Activated T-helper 1 cell treated with anti-CD3 and anti-CD28 coated beads, Interleukin-12 subunit alpha, Interleukin-12 subunit beta, Interleukin-2, Interleukin-4 antibody, amounts not matched to agents 30 ng/mL and 10 ng/mL and 1 ng/mL, durations not matched to agents 14 hours and 24 hours and 36 hours (primary cell): ENCODE measurements around the gene KIF3A. TPM values are rescaled to one million over a fixed set of nuclear protein-coding genes. Genes with fewer than 3 reads are reported as not detected.

Source experiments
- DNase-seq: peaks from one replicate; pipeline ENCODE4 v3.0.0; 2021; ENCODE audit warnings: low spot score
- H3K27ac Mint-ChIP-seq: one replicate; pipeline ENCODE4 v1.8.0; 2021; ENCODE audit warnings: mild to moderate bottlenecking, mixed read lengths
- H3K27me3 Mint-ChIP-seq: one replicate; pipeline ENCODE4 v1.8.0; 2022; ENCODE audit warnings: mild to moderate bottlenecking, moderate library complexity, mixed read lengths; ENCODE audit not compliant: insufficient read depth
- H3K36me3 Mint-ChIP-seq: one replicate; pipeline ENCODE4 v1.8.0; 2021; ENCODE audit warnings: low read depth, mixed read lengths
- H3K4me1 Mint-ChIP-seq: one replicate; pipeline ENCODE4 v1.8.0; 2021; ENCODE audit warnings: low read depth, mixed read lengths
- H3K4me3 Mint-ChIP-seq: one replicate; pipeline ENCODE4 v1.8.0; 2021; ENCODE audit warnings: mild to moderate bottlenecking, moderate library complexity, mixed read lengths
- H3K9me3 Mint-ChIP-seq: one replicate; pipeline ENCODE4 v1.8.0; 2021; ENCODE audit warnings: mixed read lengths
- intact Hi-C: fragments of 100-400 bp; cut with micrococcal nuclease; formaldehyde crosslinking; loops from one replicate; pipeline ENCODE4 v1.15.1; 2024
- total RNA-seq: library from RNA; stranded (reverse); gene quantifications from 2 replicates; pipeline ENCODE4 v1.2.3, GENCODE V29; 2022

The KIF3A gene
- 58.5 and 66.9 TPM in 2 replicates for total RNA-seq

DNA sequence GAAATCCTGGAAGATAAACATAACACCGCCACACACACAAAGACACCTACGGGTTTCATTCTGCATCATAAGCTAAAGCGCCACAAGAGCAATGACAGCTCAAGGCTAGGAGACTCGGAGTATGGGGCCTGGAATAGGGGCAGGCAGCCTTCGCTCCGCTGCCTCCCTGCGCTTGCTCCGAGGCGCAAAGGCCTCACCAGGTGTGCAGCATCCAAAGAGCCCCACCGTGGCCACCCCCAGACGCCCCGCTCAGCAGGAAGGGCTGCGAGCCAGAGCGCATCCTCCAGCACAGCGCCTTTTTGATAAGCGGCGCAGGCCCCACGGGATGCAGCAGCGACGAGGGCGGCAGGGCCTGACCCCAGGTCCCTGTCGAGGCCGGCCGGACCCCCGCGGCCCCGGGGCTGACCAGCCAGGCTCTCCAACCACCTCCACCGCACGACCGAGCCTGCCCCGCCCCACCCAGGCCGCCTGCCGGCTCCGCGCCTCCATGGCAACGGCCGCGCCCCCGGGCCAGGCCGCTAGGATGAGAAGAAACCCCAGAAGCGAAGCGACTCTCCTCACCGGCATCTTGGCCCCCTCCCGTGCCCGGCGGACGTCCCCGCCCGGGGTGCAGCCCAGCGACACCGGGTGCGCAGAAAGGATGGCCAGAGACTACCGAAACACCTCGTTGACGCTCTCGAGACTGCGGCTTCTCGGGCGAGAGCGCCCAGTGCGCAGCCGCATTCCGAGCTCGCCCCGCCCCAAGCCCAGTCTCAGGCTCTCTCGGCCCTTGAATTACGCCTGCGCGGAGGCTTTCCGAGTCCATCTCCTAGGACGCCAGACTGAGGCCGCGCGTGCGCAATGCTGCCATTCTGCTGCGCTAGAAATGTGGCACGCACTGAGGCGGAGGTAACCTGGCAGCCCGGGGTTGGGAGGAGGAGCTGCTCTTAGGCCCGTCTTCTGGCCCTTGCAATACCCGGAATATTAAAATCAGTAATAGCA is at the start of gene KIF3A:
KIF3A (minus strand) TSS at position 694 of the 981 bp plus-strand sequence; CDS start at position 567, 127 bp downstream.
- intact Hi-C loops = loop anchor here (1.0 to 2.0 kb wide), 11 partner anchors 10 to 314 kb away; partner anchors contain the start of genes AFF4, CCNI2, GDF9 and SEPTIN8
- H3K9me3 Mint-ChIP-seq = no peaks in the 10 kb centered on the region
- H3K4me3 Mint-ChIP-seq = peak within 1 kb of the TSS; percentile 87
- H3K27ac Mint-ChIP-seq = peak within 1 kb of the TSS; percentile 93
- peaks cover 10% of the 10 kb centered on the region for H3K27me3 Mint-ChIP-seq
- H3K4me1 Mint-ChIP-seq = peaks cover 55% of the 10 kb centered on the region
- peak; percentile 98 for DNase-seq
- peaks cover 9% of the 10 kb centered on the region for H3K36me3 Mint-ChIP-seq

- H3K4me3 Mint-ChIP-seq = no peak overlapping the region
- peaks cover 23% of the 10 kb centered on the region for H3K27me3 Mint-ChIP-seq
- intact Hi-C loops = no loop called here
- no peaks in the 10 kb centered on the region for H3K9me3 Mint-ChIP-seq
- H3K27ac Mint-ChIP-seq = no peak overlapping the region
- peaks cover 16% of the 10 kb centered on the region for H3K4me1 Mint-ChIP-seq
- no peak for DNase-seq
- no peaks in the 10 kb centered on the region for H3K36me3 Mint-ChIP-seq
Observed at GRCh38 chr5:132787076-132787475, 49.7 kb upstream of the KIF3A start.

GRCh38 chr5:132785864-132786263 is 48.5 kb upstream of the KIF3A start:
- no peak for DNase-seq
- no peaks in the 10 kb centered on the region for H3K36me3 Mint-ChIP-seq
- intact Hi-C loops = no loop called here
- no peak overlapping the region for H3K4me3 Mint-ChIP-seq
- peaks cover 20% of the 10 kb centered on the region for H3K4me1 Mint-ChIP-seq
- H3K27ac Mint-ChIP-seq = no peak overlapping the region
- peaks cover 32% of the 10 kb centered on the region for H3K27me3 Mint-ChIP-seq
- no peaks in the 10 kb centered on the region for H3K9me3 Mint-ChIP-seq

DNA sequence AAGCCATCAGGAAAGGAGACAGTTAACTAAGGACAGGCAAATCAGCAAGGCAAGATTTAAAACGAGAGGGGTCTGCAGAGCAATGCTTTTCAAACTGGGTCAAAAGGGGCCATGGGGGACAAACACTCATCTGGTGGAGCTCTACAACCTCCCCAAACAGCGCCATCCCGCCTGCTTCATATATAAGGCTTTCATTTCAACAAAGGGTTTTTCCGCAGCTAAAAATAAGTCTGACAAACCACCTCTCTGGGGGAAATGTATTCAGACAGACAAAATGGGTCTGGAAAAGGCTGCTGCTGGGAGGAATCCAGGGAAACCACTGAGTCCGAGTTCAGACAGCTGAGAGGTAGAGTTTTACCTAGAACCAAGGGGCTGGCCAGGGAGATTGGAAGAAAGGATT is 48.0 kb upstream of the KIF3A start:
- H3K27ac Mint-ChIP-seq = no peak overlapping the region
- H3K36me3 Mint-ChIP-seq = no peaks in the 10 kb centered on the region
- no peak for DNase-seq
- intact Hi-C loops = no loop called here
- peaks cover 17% of the 10 kb centered on the region for H3K4me1 Mint-ChIP-seq
- no peak overlapping the region for H3K4me3 Mint-ChIP-seq
- H3K9me3 Mint-ChIP-seq = no peaks in the 10 kb centered on the region
- H3K27me3 Mint-ChIP-seq = peaks cover 33% of the 10 kb centered on the region

DNA sequence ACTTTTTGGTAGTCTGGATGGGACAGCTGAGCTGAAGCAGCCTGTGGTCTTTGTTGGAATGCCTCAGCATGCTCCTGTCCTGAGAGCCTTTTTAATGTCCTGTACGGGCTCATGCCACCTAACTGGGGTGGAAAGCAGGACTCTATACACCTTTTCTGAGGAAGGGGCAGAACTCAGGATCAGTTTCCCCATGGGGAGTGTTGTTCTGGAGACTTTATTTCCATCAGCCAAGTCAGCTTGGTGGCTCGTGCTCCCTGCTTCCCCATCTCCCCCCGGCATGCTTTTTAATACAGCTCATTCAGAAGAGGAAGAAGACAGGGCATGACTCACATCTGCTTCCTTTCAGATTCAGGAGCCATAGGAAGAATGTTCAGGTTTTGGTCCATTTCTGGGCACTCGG is 44.8 kb upstream of the KIF3A start:
- DNase-seq = no peak
- Mint-ChIP-seq H3K4me1 (peaks cover 37% of the 10 kb centered on the region), H3K27ac (no peak overlapping the region), H3K9me3 (no peaks in the 10 kb centered on the region), H3K4me3 (no peak overlapping the region), H3K27me3 (peaks cover 49% of the 10 kb centered on the region), H3K36me3 (peaks cover 1% of the 10 kb centered on the region)
- intact Hi-C loops = no loop called here

- intact Hi-C loops = no loop called here
- Mint-ChIP-seq H3K4me1 (peaks cover 39% of the 10 kb centered on the region), H3K27me3 (peaks cover 44% of the 10 kb centered on the region), H3K9me3 (no peaks in the 10 kb centered on the region), H3K4me3 (no peak overlapping the region), H3K27ac (no peak overlapping the region), H3K36me3 (peaks cover 1% of the 10 kb centered on the region)
- no peak for DNase-seq
Observed at GRCh38 chr5:132781029-132781428, 43.7 kb upstream of the KIF3A start.

DNA sequence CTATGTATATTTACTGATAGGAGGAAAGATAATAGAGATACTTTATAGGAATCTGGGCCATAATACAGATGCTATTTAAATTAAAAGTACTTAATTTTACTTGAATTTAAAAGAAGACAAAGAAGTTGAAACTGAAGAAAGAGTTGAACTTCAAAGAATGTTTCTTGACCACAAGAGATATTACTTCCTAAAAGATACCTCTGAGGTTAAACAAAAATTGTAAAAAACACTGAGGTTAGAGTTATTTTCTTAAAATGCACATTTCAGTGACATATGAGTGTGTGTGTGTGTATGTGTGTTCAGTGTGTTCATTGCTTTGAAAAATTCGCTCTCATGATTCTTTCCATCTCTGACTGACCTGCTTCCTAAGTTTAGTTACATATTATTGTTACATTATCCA is 43.2 kb upstream of the KIF3A start:
- intact Hi-C loops = no loop called here
- no peak for DNase-seq
- H3K27ac Mint-ChIP-seq = no peak overlapping the region
- no peak overlapping the region for H3K4me3 Mint-ChIP-seq
- H3K27me3 Mint-ChIP-seq = peaks cover 47% of the 10 kb centered on the region
- no peaks in the 10 kb centered on the region for H3K9me3 Mint-ChIP-seq
- H3K36me3 Mint-ChIP-seq = peaks cover 1% of the 10 kb centered on the region
- H3K4me1 Mint-ChIP-seq = peaks cover 41% of the 10 kb centered on the region

DNA sequence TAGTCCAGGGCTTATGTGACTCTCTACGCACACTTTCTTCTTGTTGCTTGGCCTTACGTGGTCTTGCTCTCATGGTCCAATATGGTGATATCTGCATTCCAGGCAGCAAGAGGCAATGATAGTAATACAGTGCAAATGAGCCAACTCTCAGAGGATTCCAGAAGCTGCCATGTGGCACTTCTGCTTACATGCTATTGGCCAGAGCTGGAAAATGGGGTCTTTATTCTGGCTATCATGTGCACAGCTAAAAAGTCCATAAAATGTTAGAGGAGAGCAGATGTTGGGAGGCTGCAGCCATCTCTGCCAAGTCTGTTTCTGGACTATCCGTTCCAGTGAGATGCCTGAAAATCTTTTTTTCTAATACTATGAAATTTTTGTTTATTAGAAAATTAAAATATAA is 42.6 kb upstream of the KIF3A start:
- Mint-ChIP-seq H3K4me3 (peak overlapping the region; percentile 48), H3K4me1 (peaks cover 41% of the 10 kb centered on the region), H3K27ac (no peak overlapping the region), H3K27me3 (peaks cover 51% of the 10 kb centered on the region), H3K36me3 (peaks cover 1% of the 10 kb centered on the region), H3K9me3 (no peaks in the 10 kb centered on the region)
- intact Hi-C loops = loop anchor here (2.0 kb wide), 1 partner anchor 17 kb away; no protein-coding TSS in a partner anchor
- no peak for DNase-seq

GRCh38 chr5:132778856-132779255 is 41.5 kb upstream of the KIF3A start:
- H3K4me3 Mint-ChIP-seq = peak overlapping the region; percentile 28
- intact Hi-C loops = loop anchor here (2.0 kb wide), 1 partner anchor 16 kb away; no protein-coding TSS in a partner anchor
- H3K27ac Mint-ChIP-seq = no peak overlapping the region
- H3K36me3 Mint-ChIP-seq = peaks cover 1% of the 10 kb centered on the region
- no peak for DNase-seq
- H3K27me3 Mint-ChIP-seq = peaks cover 48% of the 10 kb centered on the region
- H3K4me1 Mint-ChIP-seq = peaks cover 41% of the 10 kb centered on the region
- no peaks in the 10 kb centered on the region for H3K9me3 Mint-ChIP-seq

GRCh38 chr5:132778129-132778528 is 40.8 kb upstream of the KIF3A start:
- intact Hi-C loops = loop anchor here (2.0 kb wide), 1 partner anchor 15 kb away; no protein-coding TSS in a partner anchor
- peaks cover 1% of the 10 kb centered on the region for H3K36me3 Mint-ChIP-seq
- peak overlapping the region; percentile 63 for H3K27ac Mint-ChIP-seq
- H3K27me3 Mint-ChIP-seq = peaks cover 45% of the 10 kb centered on the region
- no peak for DNase-seq
- no peaks in the 10 kb centered on the region for H3K9me3 Mint-ChIP-seq
- H3K4me1 Mint-ChIP-seq = peaks cover 41% of the 10 kb centered on the region
- H3K4me3 Mint-ChIP-seq = peak overlapping the region; percentile 87

- H3K4me1 Mint-ChIP-seq = peaks cover 41% of the 10 kb centered on the region
- H3K36me3 Mint-ChIP-seq = peaks cover 1% of the 10 kb centered on the region
- peak within 1 kb of the TSS; percentile 87 for H3K4me3 Mint-ChIP-seq
- peaks cover 45% of the 10 kb centered on the region for H3K27me3 Mint-ChIP-seq
- DNase-seq = peak; percentile 43
- intact Hi-C loops = loop anchor here (1.0 to 2.0 kb wide), 3 partner anchors 15 to 43 kb away; no protein-coding TSS in a partner anchor
- no peaks in the 10 kb centered on the region for H3K9me3 Mint-ChIP-seq
- H3K27ac Mint-ChIP-seq = peak within 1 kb of the TSS; percentile 63
Observed at GRCh38 chr5:132777209-132778069, 40.1 kb upstream of the KIF3A start, which contains the start of gene SEPTIN8. Gene SEPTIN8, minus strand, starts transcription at chr5:132777239. Its CDS starts 102 bp downstream, at chr5:132777137.

DNA sequence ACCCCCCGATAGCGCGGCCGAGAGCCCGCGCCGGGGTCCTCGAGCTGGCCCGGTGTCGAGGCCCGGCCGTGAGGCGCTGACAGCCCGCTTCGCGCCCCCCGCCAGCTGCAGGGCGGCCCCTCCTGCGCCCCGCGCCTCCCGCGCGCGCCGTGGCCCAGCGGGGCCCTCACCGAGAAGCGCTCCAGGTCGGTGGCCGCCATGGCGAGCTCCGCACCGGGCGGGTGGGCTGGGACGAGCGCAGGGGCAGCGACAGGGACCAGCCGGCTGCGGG is 39.5 kb upstream of the KIF3A start:
- Mint-ChIP-seq H3K4me3 (no peak overlapping the region), H3K4me1 (peaks cover 38% of the 10 kb centered on the region), H3K9me3 (no peaks in the 10 kb centered on the region), H3K36me3 (peaks cover 1% of the 10 kb centered on the region), H3K27me3 (peaks cover 39% of the 10 kb centered on the region), H3K27ac (no peak overlapping the region)
- intact Hi-C loops = loop anchor here (1.0 to 2.0 kb wide), 3 partner anchors 24 to 44 kb away; no protein-coding TSS in a partner anchor
- DNase-seq = no peak
